CD4-positive, alpha-beta T cell treated with Interleukin-17A for 1 hour (primary cell): ENCODE data around the gene OR4K14.
A peak's percentile ranks its signal among the peaks of the same experiment; 100 is the strongest.
"Not testable (repeated sequence)": the region's sequence is repeated elsewhere in the genome, so short reads cannot be mapped to it uniquely, and the experiment has no call there.

Source experiments
- DNase-seq: peaks from one replicate; pipeline ENCODE4 v3.0.0-alpha.2; 2020

The OR4K14 gene, protein sequence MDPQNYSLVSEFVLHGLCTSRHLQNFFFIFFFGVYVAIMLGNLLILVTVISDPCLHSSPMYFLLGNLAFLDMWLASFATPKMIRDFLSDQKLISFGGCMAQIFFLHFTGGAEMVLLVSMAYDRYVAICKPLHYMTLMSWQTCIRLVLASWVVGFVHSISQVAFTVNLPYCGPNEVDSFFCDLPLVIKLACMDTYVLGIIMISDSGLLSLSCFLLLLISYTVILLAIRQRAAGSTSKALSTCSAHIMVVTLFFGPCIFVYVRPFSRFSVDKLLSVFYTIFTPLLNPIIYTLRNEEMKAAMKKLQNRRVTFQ

DNA sequence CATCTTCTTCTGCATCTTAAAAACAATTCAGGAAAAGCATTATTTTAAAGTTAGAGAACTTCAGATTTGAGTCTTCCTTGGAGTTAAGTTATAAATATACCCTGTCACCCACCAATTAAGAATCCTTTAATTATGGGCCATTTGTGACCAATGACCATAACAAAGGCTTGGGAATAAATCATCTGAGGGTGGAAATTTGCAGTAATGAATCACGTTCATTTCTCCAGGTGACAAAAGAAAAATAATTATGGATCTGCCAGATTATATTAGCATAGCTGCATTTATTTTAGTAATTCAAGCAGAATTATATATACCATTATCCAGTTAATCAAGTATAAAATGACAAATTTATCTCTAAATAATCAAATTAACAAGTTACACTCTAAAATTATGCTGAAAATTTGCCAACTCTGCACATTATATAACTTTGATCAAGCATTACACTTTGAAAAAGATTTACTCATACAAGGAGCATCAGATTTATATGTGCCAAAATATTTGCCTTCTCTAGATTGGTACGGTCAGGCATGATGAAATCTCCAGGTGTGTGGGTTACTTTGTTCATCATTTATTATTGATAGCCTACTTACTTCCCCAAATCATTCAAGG is at the start of gene OR4K14:
OR4K14 (minus strand) TSS at position 51 of the 609 bp plus-strand sequence. CDS start 4,114 bp downstream, outside the sequence.
- DNase-seq = no peak

DNA sequence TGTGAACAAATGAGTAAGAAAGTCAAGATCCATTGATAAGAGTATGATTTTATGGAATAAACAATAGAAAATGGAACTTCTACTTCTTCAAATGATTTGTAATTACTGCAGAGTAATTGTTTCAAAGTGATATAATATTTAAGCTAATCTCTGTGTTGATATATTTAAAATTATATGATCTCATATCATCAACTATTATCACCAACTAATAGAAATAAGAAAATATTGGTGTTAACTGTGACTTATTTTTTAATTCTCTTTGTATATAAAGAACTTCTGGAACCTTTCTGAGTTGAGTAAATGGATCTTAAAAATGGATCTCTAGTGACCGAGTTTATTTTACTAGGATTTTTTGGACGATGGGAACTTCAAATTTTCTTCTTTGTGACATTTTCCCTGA is 40.6 kb upstream of the OR4K14 start, which contains the start of gene OR4L1:
OR4L1 (plus strand) TSS at position 301 of the 400 bp plus-strand sequence; CDS start at position 301, 0 bp downstream.
- no peak for DNase-seq

DNA sequence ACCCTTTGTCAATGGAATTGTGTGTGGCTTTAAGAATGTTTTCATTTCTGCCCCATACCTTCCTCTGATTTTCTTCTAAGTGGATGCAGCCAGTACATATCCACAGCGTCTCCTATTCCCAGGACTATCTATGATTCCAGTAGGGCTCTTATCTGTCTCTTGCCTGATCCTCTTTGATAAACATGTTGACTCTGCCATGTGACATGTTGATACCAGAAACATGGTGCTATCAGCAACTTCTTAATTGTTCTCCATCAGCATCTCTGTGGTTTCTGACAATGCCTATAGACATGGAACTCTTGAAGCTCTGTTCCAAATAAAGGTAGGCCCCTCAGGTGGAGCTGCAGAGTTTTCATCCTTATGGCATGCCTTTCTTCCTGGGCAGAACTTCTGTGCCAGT is 29.1 kb upstream of the OR4K14 start:
- no peak for DNase-seq

DNA sequence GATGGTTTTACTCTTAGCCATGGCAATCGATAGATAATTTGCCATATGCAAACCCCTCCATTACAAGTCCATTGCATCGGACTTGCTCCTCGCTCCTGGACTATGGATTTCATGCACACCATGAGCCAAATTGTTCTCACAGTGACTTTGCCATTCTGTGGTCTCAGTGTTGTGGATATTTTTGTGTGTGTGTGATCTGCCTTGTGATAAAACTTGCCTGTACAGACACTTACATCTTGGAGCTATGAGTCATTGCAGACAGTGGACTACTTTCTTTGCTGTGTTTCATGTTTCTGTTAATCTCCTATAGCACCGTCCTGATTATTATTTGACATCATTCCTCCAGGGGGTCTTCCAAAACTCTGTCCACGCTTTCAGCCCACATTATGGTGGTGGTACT is 25.1 kb upstream of the OR4K14 start:
- no peak for DNase-seq

DNA sequence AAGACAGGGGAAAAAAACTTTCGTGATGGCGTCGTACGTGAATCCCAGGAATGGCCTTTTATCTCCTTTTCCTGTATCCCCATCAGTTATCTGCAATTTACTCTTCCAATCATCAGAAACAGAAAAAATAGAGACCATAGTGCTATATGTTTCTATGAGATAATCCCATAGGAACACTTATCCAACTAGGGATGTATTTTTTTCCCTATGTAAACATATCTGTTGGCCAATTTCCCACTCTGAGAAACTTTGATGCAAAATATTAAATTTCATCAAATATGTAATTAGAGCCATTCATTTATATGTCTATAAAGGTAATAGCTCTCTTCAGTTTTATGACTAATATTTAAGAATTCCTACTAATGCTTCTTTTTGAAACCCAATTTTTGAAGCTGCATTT is 16.8 kb upstream of the OR4K14 start, which contains the start of gene OR4K13:
OR4K13 (minus strand) TSS at position 101 of the 400 bp plus-strand sequence. CDS start 1,280 bp downstream, outside the sequence.
- DNase-seq = no peak

DNA sequence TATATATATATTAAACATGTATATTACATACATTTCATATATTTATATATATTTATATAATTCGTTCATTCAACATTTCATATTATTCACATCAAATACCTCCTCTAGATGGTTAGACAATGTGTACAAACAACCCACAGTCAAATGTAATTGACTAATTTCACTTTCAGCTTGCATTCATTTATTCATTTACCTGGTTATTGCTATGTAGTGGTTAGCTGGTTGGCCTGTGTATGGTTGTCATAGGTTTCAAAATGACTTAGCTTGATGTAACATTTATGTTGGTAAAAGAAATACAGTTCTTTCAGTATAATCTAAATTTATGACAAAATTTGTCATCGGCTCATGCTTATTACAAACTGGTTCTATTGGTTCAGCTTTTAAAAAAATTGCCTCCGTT is 16.3 kb upstream of the OR4K14 start:
- DNase-seq = no peak

DNA sequence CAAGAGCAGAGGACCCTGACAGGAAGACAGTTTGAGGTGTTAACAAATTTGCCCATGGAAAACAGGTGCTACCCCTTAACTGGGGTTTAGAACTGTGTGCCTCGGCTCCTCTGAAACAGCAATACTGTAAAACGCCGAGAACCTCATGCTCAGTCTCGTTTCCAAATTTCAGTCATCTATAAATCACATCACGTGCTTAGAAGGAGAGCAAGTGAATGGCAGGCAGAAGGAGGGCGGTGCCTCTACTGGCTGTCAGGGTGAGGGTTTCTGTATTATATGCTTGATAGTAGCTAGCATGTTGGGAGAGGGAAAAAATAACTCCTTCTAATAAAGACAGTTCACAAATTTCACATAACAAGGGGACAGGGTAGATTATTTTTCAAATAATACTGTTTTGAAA is 12.0 kb upstream of the OR4K14 start:
- DNase-seq = no peak

DNA sequence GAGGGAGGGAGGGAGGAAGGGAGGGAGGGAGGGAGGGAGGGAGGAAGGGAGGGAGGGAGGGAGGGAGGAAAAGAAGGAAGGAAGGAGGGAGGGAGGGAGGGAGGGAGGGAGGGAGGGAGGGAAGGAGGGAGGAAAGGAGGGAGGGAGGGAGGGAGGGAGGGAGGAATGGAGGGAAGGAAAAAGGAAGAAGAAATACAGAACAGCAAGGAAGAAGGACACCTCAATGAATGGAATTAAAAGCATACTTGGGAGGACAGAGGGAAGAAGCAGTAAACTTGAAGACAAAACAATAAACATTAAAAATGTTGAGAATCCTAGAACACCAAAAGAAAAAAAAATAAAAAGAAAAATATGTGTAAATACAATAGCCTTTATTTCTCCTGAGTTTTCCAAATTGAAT is 11.0 kb downstream of the OR4K14 start:
- DNase-seq = no peak

DNA sequence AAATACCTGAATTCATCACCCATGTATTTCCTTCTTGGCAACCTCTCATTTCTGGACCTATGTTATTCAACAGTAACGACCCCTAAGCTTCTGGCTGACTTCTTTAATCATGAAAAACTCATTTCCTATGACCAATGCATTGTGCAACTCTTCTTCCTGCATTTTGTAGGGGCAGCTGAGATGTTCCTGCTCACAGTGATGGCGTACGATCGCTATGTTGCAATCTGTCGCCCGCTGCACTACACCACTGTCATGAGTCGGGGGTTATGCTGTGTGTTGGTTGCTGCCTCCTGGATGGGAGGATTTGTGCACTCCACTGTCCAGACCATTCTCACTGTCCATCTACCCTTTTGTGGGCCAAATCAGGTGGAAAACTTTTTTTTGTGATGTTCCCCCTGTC is 16.8 kb downstream of the OR4K14 start:
- no peak for DNase-seq

DNA sequence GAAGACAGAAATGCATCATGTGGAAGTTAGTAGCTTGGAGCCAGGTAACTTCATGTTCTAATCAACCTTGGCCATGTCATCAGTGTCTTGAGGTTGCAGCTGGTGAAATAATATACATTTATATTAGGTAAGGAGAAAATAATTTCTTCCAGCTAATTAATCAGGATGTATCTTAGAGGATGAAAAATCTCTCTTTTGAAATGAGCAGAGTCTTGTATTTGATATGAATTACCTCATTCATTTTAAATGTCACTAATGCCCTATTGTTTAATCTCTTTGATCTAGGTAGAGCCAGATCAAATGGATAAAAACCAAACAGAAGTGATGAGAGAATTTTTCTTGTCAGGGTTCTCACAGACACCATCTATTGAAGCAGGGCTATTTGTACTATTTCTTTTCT is 17.2 kb downstream of the OR4K14 start, which contains the start of gene OR4Q2:
OR4Q2 (plus strand) TSS at position 301 of the 400 bp plus-strand sequence.
- DNase-seq = no peak

- no peak for DNase-seq
These were observed 25.7 kb downstream of the OR4K14 start for GRCh38 chr14:19993438-19993837.

DNA sequence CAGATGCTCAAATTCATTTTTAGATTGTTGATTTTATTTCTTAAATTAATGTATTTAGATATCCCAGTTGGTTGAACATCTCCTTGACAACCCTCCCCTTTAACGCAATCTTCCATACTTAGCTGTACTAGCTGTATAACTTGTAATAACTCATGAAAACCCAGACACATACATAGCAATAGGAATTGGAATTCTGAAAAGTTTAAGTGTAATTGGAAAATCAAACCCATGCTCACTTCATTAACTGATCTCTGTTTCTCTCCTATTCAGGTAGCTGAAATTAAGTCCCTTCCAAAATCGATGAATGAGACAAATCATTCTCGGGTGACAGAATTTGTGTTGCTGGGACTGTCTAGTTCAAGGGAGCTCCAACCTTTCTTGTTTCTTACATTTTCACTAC is 43.8 kb downstream of the OR4K14 start, which contains the start of gene OR4K15:
OR4K15 (plus strand) TSS at position 301 of the 400 bp plus-strand sequence; CDS start at position 301, 0 bp downstream.
- no peak for DNase-seq

DNA sequence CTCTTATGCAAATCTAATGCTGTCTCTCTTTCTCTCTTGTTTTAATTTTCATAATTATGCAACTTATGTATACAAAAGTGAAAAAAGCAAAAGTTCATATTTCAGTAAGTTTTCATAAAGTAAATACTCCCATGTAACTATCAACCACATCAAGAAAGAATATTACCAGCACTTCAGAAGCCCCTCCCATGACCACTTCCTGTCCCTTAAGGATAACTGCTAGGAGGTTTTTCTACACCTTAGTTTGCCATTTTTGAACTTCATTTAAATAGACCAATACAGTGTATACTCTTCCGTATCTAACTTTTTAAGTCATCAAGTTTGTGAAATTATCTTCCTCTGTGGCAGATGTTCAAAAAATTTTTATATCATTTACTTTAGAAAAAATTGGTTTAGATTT is 44.3 kb downstream of the OR4K14 start:
- peak; percentile 65 for DNase-seq

DNA sequence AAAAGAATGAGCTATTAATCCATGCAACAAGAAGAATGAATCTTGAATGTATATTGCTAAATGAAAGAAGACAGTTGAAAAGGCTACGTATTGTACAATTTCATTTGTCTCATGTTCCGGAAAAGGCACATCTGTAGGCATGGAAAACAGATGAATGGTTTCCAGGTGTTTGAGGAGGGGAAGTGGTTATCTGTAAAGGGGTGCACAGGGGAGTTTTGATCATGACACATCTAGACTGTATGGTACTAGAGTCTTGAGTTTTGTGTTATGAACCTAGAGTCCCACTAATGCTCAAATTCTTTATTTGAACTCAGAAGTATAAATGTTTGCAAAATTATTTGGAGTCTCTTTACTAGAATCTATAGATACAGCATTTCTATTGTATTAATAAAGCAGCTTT is 49.4 kb downstream of the OR4K14 start:
- DNase-seq = not testable (repeated sequence)
